ENCODE results near the gene FBXL17.

DNA sequence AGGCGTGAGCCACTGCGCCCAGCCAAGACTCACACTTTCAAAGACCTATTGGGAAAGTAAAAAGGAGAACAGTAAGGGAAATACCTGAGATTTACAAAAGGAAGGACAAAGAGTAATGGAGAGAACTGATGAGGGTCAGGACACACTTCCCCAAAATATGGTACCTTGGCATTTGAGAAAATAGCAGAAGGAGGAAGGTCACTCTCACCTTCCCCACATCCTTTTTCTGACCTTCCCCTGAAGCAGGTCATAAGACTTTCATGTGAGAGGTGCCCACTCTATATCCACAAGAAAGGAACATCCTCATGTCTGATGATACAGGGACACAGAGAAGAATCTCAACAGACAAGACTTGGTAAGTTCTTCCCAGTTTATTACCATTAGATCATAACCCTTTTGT is 272.8 kb downstream of the FBXL17 start:
- no peak for TF ChIP-seq CTCF (IDR thresholded peaks at IDR 0.05; ENCODE audit: low read depth, low read length)
- no peak for TF ChIP-seq EZH2phosphoT487 (IDR thresholded peaks at IDR 0.05; ENCODE audit: low read depth)

Data from OCI-LY3 (cell line).